ENCODE data around the gene MALL. TPM values are rescaled to one million over a fixed set of nuclear protein-coding genes. Genes with fewer than 3 reads are reported as not detected.

The MALL gene
- total and polyA plus RNA-seq, 2 of the 13 experiments (the other 11 are each of a cell fraction or from before 2014, with no cell fraction given), result not detected

- TF ChIP-seq ZBTB49 (CRISPR knock-in tag; IDR thresholded peaks at IDR 0.05; ENCODE audit: borderline replicate concordance) (no peak), TARDBP (CRISPR knock-in tag; IDR thresholded peaks at IDR 0.05) (peak; percentile 91), NFATC3 (CRISPR knock-in tag; IDR thresholded peaks at IDR 0.05) (no peak), ZNF749 (CRISPR knock-in tag; IDR thresholded peaks at IDR 0.05; ENCODE audit: borderline replicate concordance) (no peak), IRF9 (CRISPR knock-in tag; IDR thresholded peaks at IDR 0.05; ENCODE audit: borderline replicate concordance) (no peak), ZNF652 (CRISPR knock-in tag; IDR thresholded peaks at IDR 0.05; ENCODE audit: borderline replicate concordance, low read depth) (no peak), RNF219 (CRISPR knock-in tag; IDR thresholded peaks at IDR 0.05) (no peak), ZMYM3 (CRISPR knock-in tag; IDR thresholded peaks at IDR 0.05) (no peak), KDM4B (CRISPR knock-in tag; IDR thresholded peaks at IDR 0.05) (no peak), PAXIP1 (CRISPR knock-in tag; conservative IDR thresholded peaks at IDR 0.05) (peak; percentile 97), REST (IDR thresholded peaks at IDR 0.05; ENCODE audit: borderline replicate concordance in 1 of 2, low read depth in 1 of 2, low read length in 2 of 2) (no peak), ATF4 (CRISPR knock-in tag; IDR thresholded peaks at IDR 0.05) (peak in 1 of 2 experiments; percentile 72; a peak in 2 of 4 replicates)
Measured at GRCh38 chr2:110146183-110146944, 30.7 kb upstream of the MALL start (continued).
